Natural killer cell (primary cell): ENCODE results near the gene FNDC3B. TPM values are rescaled to one million over a fixed set of nuclear protein-coding genes. Genes with fewer than 3 reads are reported as not detected.
"Not testable (repeated sequence)": the region's sequence is repeated elsewhere in the genome, so short reads cannot be mapped to it uniquely, and the experiment has no call there.

ENCODE experiments used
- ATAC-seq, 3 donors: fragments of 150-1000 bp in 2 of 3; fragments of 200-7000 bp in 1 of 3; cut with Tn5 transposase; 1 replicate in 1 of 3; 2 replicates in 2 of 3; pipeline ENCODE4 v1.10.0; 2021; ENCODE audit warnings: mild to moderate bottlenecking in 2 of 3, moderate library complexity in 2 of 3
- DNase-seq, 2 donors: peaks; one replicate each; pipeline versions ENCODE4 v3.0.0 to v3.0.0-alpha.2; 2013 to 2021; ENCODE audit warnings: mixed read lengths in 1 of 2
- H3K27ac ChIP-seq: one replicate; pipeline ENCODE4 v1.5.1; 2013; ENCODE audit warnings: mild to moderate bottlenecking, low read length
- H3K27me3 ChIP-seq: one replicate; pipeline ENCODE4 v1.6.1; 2013; ENCODE audit warnings: low read length; ENCODE audit not compliant: control insufficient read depth, insufficient read depth
- H3K36me3 ChIP-seq: one replicate; pipeline ENCODE4 v1.6.1; 2013; ENCODE audit warnings: low read length; ENCODE audit not compliant: control insufficient read depth, insufficient read depth
- H3K4me1 ChIP-seq: one replicate; pipeline ENCODE4 v1.6.1; 2013; ENCODE audit warnings: low read length; ENCODE audit not compliant: control insufficient read depth, insufficient read depth
- H3K4me3 ChIP-seq: one replicate; pipeline ENCODE4 v1.5.1; 2013; ENCODE audit warnings: low read length
- H3K9me3 ChIP-seq: one replicate; pipeline ENCODE4 v1.6.1; 2013; ENCODE audit warnings: low read length; ENCODE audit not compliant: control insufficient read depth, insufficient read depth
- H3K27ac Mint-ChIP-seq, 2 donors: one replicate each; pipeline ENCODE4 v1.8.0; 2022; ENCODE audit warnings: mild to moderate bottlenecking in 2 of 2, mixed read lengths in 2 of 2, moderate library complexity in 1 of 2
- H3K27me3 Mint-ChIP-seq, 2 donors: one replicate each; pipeline ENCODE4 v1.8.0; 2022; ENCODE audit warnings: low read depth in 2 of 2, mixed read lengths in 2 of 2
- H3K36me3 Mint-ChIP-seq: one replicate; pipeline ENCODE4 v1.8.0; 2022; ENCODE audit warnings: mixed read lengths
- H3K4me1 Mint-ChIP-seq, 2 donors: one replicate each; pipeline ENCODE4 v1.8.0; 2022; ENCODE audit warnings: mixed read lengths in 2 of 2
- H3K4me3 Mint-ChIP-seq: one replicate; pipeline ENCODE4 v1.8.0; 2022; ENCODE audit warnings: mild to moderate bottlenecking, moderate library complexity, mixed read lengths
- H3K9me3 Mint-ChIP-seq, 2 donors: one replicate each; pipeline ENCODE4 v1.8.0; 2022; ENCODE audit warnings: mixed read lengths in 2 of 2
- WGBS: methylation state at CpG from one replicate; pipeline ENCODE4 v1.1.7; 2013; ENCODE audit warnings: missing lambda C conversion rate; ENCODE audit not compliant: insufficient coverage; 5-methylcytosine and 5-hydroxymethylcytosine counted together
- intact Hi-C: fragments of 100-400 bp; cut with micrococcal nuclease; formaldehyde crosslinking; loops from one replicate; pipeline ENCODE4 v1.14.2; 2022
- total RNA-seq, 4 donors: library from RNA; stranded (reverse); fragments of 120-200 nt in 1 of 4; gene quantifications; one replicate each; pipeline versions ENCODE4 v1.2.3 to v1.2.4, GENCODE V29; 2013 to 2022
- TF ChIP-seq, protein P1 (sequence below): fragments of 200-600 bp; IDR thresholded peaks from one replicate; pipeline ENCODE4 v1.8.0; 2022; ENCODE audit warnings: antibody characterized with exemption

The FNDC3B gene
- total RNA-seq, 3 donors from 2014 or later (not counting 1 experiment from before 2014, with no cell fraction given) = 154 to 214 (median 206) TPM

DNA sequence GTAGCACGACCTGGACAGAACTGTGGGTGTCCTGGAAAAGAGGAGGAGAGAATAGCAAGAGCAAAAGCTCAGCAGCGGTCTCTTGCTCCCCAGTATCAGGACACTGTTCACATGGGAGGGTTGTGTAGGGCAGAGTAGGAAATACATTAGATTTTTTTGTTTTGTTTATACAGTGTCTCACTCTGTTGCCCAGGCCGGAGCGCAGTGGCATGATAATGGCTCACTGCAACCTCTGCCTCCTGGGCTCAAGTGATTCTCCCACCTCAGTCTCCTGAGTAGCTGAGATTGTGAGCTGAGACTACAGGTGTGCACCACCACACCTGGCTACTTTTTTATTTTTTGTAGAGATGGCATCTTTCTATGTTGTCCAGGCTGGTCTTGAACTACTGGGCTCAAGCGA lies 53.3 kb downstream of the FNDC3B start:
- Histone ChIP-seq H3K27me3 (no peaks in the 10 kb centered on the region), H3K36me3 (no peaks in the 10 kb centered on the region), H3K9me3 (no peaks in the 10 kb centered on the region), H3K4me1 (peaks cover 6% of the 10 kb centered on the region), H3K4me3 (no peak overlapping the region), H3K27ac (no peak overlapping the region)
- 95% methylated on average over 5 of the region's 5 CpGs for WGBS
- H3K4me1 Mint-ChIP-seq = peaks cover 66 to 67% of the 10 kb centered on the region in 2 donors
- DNase-seq (no peak), ATAC-seq (no peak)
- H3K4me3 Mint-ChIP-seq = no peak overlapping the region
- H3K9me3 Mint-ChIP-seq = no peaks in the 10 kb centered on the region
- TF ChIP-seq, protein P1, sequence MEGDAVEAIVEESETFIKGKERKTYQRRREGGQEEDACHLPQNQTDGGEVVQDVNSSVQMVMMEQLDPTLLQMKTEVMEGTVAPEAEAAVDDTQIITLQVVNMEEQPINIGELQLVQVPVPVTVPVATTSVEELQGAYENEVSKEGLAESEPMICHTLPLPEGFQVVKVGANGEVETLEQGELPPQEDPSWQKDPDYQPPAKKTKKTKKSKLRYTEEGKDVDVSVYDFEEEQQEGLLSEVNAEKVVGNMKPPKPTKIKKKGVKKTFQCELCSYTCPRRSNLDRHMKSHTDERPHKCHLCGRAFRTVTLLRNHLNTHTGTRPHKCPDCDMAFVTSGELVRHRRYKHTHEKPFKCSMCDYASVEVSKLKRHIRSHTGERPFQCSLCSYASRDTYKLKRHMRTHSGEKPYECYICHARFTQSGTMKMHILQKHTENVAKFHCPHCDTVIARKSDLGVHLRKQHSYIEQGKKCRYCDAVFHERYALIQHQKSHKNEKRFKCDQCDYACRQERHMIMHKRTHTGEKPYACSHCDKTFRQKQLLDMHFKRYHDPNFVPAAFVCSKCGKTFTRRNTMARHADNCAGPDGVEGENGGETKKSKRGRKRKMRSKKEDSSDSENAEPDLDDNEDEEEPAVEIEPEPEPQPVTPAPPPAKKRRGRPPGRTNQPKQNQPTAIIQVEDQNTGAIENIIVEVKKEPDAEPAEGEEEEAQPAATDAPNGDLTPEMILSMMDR = no peak
- peak overlapping the region; percentile 80 to 92 for H3K27ac Mint-ChIP-seq
- H3K36me3 Mint-ChIP-seq = no peaks in the 10 kb centered on the region
- intact Hi-C loops = no loop called here
- no peaks in the 10 kb centered on the region for H3K27me3 Mint-ChIP-seq

DNA sequence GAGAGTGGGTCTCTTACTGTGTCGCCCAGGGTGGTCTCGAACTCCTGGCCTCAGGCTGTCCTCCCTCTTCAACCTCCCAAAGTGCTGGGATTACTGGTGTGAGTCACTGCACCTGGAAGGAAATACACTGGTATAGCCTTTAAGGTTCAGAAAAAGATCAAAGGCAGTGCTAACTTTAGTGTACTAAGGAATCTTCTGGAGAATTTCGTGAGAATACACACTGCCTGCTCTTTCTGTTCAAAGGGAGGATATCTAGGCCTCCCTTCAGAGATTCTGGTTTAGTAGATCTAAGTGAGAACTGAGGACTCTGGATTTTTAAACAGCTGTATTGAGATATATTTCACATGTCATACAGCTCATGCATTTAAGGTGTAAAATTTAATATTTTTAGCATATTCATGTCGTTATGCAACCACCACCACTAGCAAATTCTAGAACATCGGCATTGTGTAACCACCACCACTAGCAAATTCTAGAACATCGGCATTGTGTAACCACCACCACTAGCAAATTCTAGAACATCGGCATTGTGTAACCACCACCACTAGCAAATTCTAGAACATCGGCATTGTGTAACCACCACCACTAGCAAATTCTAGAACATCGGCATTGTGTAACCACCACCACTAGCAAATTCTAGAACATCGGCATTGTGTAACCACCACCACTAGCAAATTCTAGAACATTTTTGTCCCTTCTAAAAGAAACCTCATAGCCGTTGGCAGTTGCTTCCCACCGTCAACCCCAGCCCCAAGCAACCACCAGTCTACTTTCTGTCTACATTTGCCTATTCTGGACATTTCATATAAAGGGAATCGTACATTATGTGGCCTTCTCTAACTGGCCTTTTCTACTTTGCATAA lies 54.4 kb downstream of the FNDC3B start:
- H3K4me1 ChIP-seq, H3K9me3 Mint-ChIP-seq, H3K27me3 Mint-ChIP-seq, DNase-seq, H3K36me3 ChIP-seq, H3K9me3 ChIP-seq, ATAC-seq, H3K4me3 ChIP-seq, intact Hi-C loops, H3K36me3 Mint-ChIP-seq, H3K27me3 ChIP-seq: not testable (repeated sequence)
- WGBS = 78% methylated on average over 7 of the region's 13 CpGs
- peak overlapping the region; percentile 62 for H3K27ac ChIP-seq
- peaks cover 69% of the 10 kb centered on the region in 2 donors for H3K4me1 Mint-ChIP-seq
- peak overlapping the region; percentile 80 to 92 for H3K27ac Mint-ChIP-seq
- peak overlapping the region; percentile 67 for H3K4me3 Mint-ChIP-seq

DNA sequence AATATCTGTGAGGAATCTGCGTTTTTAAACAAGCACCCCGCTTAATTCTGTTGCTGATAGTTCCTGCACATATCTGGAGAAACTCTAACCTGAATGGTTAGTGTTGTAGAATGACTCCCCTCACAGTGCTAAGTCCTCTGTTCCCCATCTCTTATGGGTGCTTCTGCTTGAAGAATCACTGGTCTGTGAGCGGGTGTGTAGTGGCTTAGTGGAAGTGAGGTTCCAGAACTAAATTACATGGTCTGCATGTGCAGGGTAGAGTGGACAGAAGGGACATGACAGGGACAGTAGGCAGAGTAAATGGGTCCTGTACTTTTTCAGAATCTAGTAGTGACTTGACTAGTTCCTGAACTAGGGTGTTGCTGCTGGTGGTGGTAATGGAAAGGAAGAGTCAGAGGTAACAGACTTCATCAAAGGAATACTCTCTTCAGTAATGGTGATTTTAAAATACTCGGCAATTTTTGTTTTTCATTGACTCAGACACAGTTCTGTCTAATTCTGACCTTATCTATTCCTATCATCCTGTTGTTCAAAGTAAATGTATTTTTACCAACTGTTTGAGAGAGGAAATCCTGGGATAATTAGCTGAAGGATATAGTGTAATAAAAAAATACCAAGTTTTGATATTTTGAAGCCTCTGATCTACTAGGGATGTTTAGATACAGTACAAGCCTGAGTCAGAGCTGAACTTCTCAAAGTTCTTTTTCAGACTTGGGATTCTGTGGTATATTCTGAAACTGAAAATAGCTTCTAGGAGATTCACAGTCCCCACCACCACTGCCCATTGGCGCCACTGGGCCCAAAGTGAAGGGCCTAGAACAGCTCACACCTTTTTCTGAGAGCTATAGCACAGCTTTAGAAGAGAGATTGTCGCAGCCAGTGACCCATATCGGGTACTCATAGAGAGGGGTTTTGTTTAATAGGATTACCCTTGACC lies 55.5 kb downstream of the FNDC3B start:
- intact Hi-C loops = loop anchor here (1.0 to 5.0 kb wide), 3 partner anchors 12 to 37 kb away; no protein-coding TSS in a partner anchor
- Mint-ChIP-seq H3K4me1 (peaks cover 79 to 80% of the 10 kb centered on the region in 2 donors), H3K27ac (peak overlapping the region; percentile 80 to 92), H3K36me3 (no peaks in the 10 kb centered on the region), H3K9me3 (no peaks in the 10 kb centered on the region), H3K27me3 (no peaks in the 10 kb centered on the region), H3K4me3 (peak overlapping the region; percentile 67)
- Histone ChIP-seq H3K4me1 (peaks cover 17% of the 10 kb centered on the region), H3K27ac (peak overlapping the region; percentile 62), H3K27me3 (no peaks in the 10 kb centered on the region), H3K36me3 (no peaks in the 10 kb centered on the region), H3K4me3 (no peak overlapping the region), H3K9me3 (no peaks in the 10 kb centered on the region)
- WGBS = 71% methylated on average over 6 of the region's 7 CpGs
- ATAC-seq = peak; percentile 82 to 93 (median 90)
- TF ChIP-seq, protein P1 = no peak
- DNase-seq = peak; percentile 25 to 61
